Stimulated activated CD4-positive, alpha-beta T cell treated with anti-CD3 and anti-CD28 coated beads, Interleukin-2, amount 100 ng/mL, for 48 hours (primary cell): ENCODE measurements around the gene OR1J4.
"Not testable (repeated sequence)": the region's sequence is repeated elsewhere in the genome, so short reads cannot be mapped to it uniquely, and the experiment has no call there.

Experiments used
- DNase-seq, 2 donors: peaks; one replicate each; pipeline ENCODE4 v3.0.0-alpha.2; 2020

Gene OR1J4, protein sequence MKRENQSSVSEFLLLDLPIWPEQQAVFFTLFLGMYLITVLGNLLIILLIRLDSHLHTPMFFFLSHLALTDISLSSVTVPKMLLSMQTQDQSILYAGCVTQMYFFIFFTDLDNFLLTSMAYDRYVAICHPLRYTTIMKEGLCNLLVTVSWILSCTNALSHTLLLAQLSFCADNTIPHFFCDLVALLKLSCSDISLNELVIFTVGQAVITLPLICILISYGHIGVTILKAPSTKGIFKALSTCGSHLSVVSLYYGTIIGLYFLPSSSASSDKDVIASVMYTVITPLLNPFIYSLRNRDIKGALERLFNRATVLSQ

DNA sequence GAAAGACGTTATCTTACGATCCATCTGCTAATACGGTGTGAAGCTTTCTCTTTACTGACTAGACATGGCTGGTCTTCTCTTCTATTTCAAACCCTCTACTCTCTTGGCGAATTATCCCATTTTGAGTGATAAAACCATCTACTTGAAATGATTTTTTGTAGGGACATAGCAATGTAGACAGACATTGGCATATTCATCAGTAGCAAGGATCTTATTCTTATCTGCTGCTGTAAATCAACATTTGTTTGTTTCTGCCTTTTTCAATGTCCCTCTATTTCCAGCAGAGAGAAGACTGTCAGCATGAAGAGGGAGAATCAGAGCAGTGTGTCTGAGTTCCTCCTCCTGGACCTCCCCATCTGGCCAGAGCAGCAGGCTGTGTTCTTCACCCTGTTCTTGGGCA, at the start of gene OR1J4:
OR1J4 (plus strand) TSS at position 301 of the 400 bp plus-strand sequence; CDS start at position 301, 0 bp downstream.
- DNase-seq: no peak

DNA sequence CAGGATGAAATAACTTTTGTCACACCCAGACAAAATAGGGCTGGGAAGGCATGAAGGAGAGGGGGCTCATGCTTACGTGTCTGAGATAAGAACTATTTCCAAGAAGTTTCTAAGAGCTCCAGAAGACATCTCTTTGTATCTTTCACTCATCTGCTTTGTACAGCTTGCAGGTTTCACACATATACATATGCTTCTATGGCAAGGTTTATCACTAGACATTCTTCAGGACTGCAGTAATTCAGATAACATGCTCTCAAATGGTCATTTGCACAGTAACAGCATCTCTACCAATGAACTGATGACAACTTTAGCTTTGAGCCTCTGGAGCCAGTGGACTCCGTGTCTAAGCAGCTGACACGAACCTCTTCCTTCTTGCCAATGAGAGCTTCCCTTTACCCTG, 44.4 kb upstream of the OR1J4 start:
- no peak for DNase-seq

DNA sequence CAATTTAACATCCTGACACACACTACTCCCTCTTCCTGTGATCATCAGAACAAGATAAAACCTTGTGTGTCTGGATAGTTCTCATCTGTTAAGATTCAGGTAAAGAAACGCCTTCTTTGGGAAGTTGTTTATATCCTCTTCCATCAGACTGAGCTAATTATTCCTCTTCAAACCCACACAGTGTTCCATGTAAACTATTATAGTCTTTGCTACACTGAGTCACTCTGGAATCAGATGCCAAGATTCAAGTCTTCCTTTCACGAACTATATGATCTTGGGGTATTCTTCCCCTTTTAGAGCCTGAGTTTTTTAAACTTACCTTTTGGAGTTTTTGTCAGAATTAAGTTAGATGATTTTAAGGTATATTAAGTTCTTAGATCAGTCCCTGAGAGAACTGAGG, 43.2 kb upstream of the OR1J4 start:
- no peak for DNase-seq

DNA sequence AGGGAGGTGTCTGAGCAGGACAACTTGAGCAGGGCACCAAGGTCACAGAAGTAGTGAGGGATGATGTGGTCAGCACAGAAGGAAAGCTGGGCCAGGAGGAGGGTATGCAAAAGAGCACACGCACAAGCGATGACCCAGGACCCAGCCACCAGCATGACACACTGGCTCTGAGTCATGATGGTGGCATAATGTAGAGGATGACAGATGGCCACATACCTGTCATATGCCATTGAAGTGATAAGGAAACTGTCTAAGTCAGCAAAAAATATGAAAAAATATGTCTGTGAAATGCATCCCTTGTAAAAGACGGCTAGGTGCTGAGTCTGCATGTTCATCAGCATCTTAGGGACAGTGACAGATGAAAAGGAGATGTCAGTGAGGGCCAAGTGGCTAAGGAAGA, 41.6 kb upstream of the OR1J4 start:
- DNase-seq: no peak

DNA sequence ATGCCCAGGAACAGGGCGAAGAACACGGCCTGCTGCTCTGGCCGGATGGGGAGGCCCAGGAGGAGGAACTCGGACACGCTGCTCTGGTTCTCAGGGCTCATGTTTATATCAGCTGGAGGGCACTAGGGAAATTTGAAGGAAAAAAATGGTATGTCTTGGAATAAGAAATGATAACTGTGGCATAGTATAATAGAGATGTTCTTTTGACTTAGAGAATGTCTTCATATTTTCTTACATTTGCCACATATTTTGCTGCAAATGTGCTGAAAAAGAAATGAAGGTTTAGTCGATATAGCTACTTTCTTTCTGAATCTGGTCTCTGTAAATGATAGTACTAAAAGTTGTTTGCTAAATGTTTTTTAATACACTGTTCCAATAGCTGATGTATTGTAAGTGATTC, 41.1 kb upstream of the OR1J4 start, which contains the start of gene OR1J1:
OR1J1 (minus strand) TSS at position 101 of the 400 bp plus-strand sequence; CDS start at position 101, 0 bp downstream.
- no peak for DNase-seq

DNA sequence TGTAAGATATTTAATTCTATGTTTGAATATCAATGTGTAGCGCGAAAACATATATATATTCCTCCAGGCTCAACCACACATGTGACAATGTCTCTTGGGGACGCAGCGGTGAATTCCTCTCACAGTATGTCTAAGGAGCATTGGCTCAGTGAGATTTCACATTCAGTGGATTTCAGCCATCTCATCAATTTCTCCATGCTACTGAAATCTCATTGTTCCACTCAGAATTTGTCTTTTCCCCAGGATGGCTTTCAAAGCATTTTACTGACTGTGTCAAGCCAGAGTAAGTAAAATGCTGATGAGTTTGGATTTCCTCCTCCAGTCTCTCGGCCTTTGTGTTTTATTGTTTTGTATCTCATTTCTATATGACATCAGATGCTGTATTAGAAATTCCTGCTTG, 39.9 kb upstream of the OR1J4 start:
- no peak for DNase-seq

DNA sequence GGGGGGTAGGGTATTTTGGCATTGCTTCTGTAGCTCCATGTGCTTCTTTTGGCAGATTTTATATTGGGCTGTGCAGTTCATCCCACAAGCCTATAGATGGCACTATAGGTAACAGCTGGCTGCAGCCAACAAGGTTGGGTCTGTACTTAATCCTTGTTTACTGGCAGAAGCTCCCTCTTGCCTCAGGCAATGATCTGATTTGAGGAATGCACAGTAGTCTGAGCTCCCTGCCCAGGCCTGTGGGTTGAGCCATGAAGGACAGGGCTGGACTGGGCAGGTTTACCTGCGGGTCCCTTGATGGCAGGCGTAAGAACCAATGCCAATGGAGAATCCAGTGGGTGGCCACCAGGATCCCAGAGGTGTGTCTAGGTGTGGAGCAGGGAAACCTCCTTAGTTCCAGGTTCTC, 20.1 kb upstream of the OR1J4 start:
- DNase-seq: peak; percentile 3 to 4

DNA sequence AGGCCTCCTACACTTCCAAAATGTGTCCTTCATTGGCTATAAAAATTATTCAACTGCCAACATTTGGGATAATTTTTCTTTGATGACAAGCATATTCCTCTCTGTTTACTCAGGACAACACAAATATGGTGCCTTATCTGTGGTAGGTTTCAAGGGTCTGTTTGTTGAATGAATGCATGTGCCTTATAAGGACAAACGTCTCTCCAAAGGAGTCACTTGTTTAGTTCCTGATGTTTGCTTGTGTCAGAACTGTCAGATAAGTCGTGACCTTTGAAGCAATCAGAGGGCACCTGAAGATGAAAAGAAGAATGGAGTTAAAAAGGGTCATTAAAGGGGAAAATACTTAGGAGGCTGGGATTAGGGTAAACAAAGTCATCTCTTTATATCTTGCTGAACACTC, 12.0 kb upstream of the OR1J4 start:
- no peak for DNase-seq

DNA sequence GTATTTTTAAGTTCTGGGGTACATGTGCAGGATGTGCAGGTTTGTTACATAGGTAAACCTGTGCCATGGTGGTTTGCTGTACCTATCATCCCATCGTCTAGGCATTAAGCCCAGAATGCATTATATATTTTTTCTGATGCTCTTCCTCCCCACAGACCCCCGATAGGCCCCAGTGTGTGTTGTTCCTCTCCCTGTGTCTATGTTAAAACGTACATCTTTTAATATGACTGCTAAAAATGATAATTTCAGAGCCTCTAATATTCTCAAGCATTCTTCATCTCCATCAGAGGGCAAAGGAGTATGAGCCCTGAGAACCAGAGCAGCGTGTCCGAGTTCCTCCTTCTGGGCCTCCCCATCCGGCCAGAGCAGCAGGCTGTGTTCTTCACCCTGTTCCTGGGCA, 8.4 kb upstream of the OR1J4 start, which contains the start of gene OR1J2:
OR1J2 (plus strand) TSS at position 301 of the 400 bp plus-strand sequence; CDS start at position 301, 0 bp downstream.
- DNase-seq: no peak

DNA sequence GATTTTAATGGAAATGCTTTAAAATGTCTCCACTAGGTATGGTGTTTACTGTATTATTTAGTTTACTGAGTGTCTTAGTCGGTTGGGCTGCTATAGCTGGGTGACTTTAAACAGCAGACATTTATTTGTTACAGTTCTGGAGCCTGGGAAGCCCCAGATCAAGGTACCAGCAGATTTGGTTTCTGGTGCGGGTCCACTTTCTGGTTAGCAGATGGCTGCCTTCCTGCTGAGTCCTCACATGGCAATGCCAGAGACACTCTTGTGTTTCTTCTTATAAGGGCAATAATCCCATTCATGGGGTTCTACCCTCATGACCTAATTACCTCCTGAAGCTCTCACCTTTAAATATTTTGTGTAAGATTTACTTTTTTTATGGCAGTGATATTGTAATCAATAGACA, 715 bp upstream of the OR1J4 start:
- no peak for DNase-seq

DNA sequence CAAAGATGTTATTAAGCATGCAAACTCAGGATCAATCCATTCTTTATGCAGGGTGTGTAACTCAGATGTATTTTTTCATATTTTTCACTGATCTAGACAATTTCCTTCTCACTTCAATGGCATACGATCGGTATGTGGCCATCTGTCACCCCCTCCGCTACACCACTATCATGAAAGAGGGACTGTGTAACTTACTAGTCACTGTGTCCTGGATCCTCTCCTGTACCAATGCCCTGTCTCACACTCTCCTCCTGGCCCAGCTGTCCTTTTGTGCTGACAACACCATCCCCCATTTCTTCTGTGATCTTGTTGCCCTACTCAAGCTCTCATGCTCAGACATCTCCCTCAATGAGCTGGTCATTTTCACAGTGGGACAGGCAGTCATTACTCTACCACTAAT, 435 bp downstream of the OR1J4 start:
- DNase-seq: no peak

DNA sequence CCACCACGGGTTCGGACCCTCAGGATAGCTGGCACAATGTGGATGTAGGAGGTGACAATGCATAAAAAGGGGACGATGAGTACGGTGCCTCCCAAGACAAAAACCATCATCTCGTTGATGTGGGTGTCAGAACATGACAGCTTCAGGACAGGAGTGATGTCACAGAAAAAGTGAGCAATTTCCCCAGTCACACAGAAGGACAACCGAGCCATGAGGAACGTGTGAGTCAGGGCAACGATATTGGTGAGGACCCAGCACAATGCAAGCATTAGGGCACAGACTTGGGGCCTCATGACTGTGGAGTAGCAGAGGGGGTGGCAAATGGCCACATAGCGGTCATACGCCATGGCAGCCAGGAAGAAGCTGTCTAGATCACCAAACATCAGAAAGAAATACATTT, 7.7 kb downstream of the OR1J4 start:
- DNase-seq: peak in 1 of 2 donors; percentile 2

DNA sequence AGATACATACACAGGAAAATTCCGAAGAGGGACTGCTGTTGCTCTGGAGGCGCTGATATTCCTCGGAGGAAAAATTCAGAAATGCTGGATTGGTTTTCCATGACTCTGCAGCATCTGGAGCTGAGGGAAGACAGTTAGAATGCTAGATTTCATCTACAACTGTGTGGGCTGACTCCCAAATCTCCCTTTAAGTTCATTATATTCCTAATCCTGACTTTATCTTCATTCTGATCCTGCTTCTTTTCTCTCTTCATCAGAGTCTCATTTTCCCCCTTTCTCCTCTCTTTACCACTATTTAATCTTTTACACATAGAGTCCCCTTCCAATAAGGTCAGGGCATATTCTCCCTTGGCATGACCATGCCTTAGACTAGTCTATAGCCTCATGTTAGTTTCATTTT, 8.3 kb downstream of the OR1J4 start, which contains the start of gene OR1N1:
OR1N1 (minus strand) TSS at position 101 of the 400 bp plus-strand sequence; CDS start at position 101, 0 bp downstream.
- no peak for DNase-seq

DNA sequence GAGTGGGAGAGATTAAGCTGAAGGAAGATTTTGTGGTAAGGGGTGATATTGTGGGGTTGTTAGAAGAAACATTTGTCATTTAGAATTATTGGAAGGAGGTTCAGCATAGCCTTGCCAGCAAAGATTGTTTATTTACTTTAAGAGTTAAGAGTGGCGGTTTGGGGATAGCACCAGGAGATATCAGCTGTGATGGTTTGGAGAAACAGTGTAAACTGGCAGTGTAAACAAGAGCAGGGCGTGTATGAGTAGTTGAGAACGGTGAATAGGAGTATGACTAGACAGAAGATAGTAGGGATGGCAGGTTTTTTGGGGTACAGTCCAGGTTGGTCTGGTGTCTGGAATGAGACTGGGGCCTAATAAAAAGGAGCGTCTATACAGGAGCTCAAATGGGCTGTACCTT, 12.2 kb downstream of the OR1J4 start:
- DNase-seq: not testable (repeated sequence)

DNA sequence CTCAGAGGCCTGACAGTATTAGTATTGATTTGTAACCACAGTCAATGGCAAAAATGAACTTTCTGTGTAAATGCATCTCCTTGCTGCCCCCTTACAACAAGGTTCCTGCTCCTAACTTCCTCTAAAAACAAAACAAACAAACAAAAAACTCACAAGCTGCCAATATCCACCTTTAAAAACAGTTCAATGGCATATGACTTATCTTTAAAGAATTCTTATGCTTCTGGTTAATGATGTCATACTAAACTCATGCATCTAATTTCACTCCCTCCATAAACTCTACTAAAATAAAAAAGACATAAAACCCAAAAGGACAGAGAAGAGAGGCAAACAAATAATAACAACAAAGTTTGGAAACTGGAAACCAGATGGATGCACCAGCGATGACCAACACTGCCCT, 17.2 kb downstream of the OR1J4 start:
- no peak for DNase-seq

DNA sequence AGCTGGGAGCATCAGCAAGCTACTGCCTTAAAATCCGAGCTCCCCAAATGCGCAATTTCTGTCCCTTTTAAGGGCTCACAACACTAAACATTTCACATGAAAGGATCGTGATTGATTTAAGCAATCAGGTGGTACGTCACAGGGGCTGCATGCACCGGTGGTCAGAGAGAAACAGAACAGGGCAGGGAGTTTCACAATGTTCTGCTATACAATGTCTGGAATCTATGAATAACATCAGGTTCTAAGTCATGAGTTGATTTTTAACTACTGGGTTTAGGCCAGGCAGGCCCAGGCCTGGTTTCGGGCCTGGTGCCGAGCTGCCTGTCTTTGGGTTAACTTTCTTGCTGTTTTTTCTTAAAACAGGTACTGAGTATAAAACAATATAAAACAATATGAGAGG, 18.1 kb downstream of the OR1J4 start:
- DNase-seq: not testable (repeated sequence)

DNA sequence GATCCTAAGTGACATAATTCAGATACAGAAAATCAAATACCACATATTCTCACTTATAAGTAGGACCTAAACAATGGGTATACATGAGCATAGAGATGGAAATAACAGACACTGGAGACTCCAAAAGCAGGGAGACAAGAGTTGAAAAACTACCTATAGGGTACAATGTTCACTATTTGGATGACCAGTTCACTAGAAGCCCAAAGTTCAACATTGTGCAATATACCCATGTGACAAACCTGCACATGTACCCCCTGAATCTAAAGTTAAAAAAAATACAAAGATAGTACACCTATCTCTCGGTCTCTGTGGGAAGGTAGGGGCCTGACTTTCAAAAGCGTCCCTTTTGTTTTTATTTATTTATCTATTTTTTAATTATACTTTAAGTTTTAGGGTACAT, 19.8 kb downstream of the OR1J4 start:
- DNase-seq: no peak

DNA sequence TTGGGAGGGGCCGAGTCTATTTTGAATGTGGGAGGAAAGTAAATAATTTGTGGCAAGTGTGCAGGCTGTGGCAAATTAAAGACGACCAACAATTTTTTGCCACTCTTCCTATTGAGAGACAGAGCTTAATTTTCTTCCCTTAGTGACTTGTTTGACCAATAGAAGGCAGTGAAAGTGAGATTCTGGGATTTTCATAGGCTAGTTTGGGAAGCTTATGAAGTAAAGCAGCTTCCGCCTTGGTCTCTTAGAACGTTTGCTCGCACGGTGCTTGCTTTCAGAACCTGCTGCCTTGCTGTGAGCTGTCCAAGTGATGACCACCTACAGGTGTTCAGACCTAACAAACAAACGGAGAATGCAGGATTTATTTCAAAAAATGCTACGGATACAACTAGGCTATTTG, 27.3 kb downstream of the OR1J4 start:
- DNase-seq: no peak

DNA sequence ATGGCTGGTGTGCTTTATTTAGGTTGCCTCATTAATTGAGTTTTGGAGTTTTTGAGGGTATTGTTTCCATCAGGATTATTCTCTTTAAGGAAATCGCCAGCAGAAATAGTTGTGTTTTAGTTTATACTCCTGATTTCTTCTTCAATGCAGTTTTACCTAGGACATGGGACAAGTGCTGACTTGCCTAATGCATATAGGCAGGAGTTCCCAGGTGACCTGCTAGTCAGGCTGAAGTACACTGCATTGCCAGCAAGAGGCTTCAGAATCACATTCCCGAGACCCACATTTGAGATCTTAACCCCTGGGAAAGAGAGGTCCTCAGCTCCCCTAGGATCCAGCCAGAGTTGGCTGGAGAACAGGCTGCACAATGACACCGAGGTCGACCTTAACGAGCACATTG, 32.4 kb downstream of the OR1J4 start:
- DNase-seq: no peak

DNA sequence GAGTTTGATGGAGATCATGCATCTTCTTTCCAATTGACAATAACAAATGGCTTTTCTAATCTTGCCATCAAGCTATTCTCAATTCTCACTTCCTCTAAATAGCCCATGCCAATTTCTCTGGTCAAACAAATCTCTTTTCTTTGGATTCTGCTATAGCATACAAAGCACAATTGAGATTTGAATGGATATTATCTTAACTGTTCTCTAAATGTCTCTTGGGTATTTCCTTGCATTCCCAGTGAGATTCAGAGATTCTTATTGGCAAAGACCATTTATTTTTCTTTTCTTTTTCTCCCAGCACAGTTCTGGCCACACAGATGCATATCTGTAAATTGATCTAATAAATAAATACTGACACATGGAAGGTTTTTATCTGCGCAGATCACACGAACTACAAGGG, 33.9 kb downstream of the OR1J4 start, which contains the start of gene OR1N2:
OR1N2 (plus strand) TSS at position 301 of the 400 bp plus-strand sequence. CDS start 100 bp downstream, outside the sequence.
- no peak for DNase-seq

DNA sequence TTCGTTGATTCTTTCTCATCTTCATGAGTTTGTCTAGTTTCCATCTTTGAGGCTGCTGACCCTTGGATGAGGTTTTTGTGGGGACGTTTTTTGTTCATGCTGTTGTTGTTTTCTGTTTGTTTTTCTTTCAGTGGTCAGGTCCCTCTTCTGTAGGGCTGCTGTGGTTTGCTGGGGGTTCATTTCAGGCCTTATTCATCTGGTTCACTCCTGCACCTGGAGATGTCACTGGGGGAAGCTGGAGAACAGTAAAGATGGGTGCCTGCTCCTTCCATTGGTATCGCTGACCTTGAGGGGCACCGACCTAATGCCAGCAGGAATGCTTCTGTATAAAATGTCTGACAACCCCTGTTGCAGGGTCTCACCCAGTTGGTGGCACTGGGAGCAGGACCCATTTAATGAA, 42.5 kb downstream of the OR1J4 start:
- no peak for DNase-seq

DNA sequence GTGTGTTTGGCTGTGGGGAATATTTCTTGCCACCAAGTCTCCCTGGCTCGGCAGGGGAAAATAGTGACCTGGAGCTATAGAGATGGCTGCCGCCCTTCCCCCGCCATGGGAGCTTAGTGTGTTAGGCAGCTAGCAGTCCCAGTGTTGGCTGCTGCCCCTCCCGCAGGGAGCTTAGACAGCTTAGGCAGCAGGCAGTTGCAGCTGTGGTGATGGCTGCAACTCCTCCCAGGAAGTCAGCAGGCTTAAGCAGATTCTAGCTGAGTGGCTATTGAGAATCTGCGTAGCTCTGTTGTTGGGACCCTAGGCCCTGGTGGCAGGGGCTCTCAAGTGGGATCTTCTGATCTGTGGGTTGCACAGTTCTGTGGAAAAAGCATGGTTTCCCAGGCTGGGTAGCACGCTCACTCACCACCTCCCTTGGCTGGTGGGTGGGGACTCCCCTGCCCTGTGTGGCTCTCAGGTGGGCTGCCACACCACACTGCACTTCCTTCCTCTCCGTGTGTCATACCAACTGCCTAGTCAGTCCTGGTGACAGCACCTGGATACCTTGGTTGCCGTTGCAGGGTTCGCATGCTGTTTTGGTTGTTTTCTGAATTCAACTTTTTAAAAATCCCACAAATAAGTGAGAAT, 43.3 kb downstream of the OR1J4 start:
- no peak for DNase-seq

DNA sequence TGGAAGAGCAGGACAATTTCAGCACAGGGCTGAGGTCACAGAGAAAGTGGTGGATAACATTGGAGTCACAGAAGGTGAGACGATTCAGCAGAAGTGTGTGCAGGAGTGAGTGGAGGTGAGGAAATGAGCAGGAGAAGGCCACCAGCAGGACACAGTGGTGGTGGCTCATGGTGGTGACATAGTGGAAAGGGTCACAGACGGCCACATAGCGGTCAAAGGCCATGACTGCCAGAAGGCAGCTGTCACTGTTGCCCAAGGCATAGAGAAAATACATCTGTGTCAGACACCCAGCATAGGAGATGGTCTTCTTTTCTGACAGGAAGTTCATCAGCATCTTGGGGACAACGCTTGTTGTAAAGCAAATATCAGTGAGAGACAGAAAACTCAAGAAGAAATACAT, 49.0 kb downstream of the OR1J4 start:
- DNase-seq: no peak
